ENCODE results near the gene PRB2.
A peak's percentile ranks its signal among the peaks of the same experiment; 100 is the strongest.
"Not testable (repeated sequence)": the region's sequence is repeated elsewhere in the genome, so short reads cannot be mapped to it uniquely, and the experiment has no call there.

Gene PRB2
- total RNA-seq = 0 to 0.07 (median 0) reads per million in 18 experiments

GRCh38 chr12:11395467-11395866, at the start of gene PRB2:
PRB2 (minus strand) TSS chr12:11395567; CDS start chr12:11395529, 38 bp downstream.
- not testable (repeated sequence) for DNase-seq

- no peak for DNase-seq
These were observed 42.6 kb upstream of the PRB2 start for GRCh38 chr12:11437966-11438365.

GRCh38 chr12:11433664-11434063, 38.3 kb upstream of the PRB2 start:
- no peak for DNase-seq

GRCh38 chr12:11431486-11431885, 36.1 kb upstream of the PRB2 start:
- no peak for DNase-seq

GRCh38 chr12:11427341-11427740, 32.0 kb upstream of the PRB2 start:
- DNase-seq = no peak

GRCh38 chr12:11412731-11413130, 17.4 kb upstream of the PRB2 start:
- peak; percentile 36 to 38 for DNase-seq

GRCh38 chr12:11408096-11408495, 12.7 kb upstream of the PRB2 start:
- no peak for DNase-seq

- DNase-seq = peak; percentile 49 to 51
These were observed 2.0 kb upstream of the PRB2 start for GRCh38 chr12:11397366-11397765.

GRCh38 chr12:11391456-11391855, 3.9 kb downstream of the PRB2 start:
- DNase-seq = peak; percentile 51 to 68

GRCh38 chr12:11377420-11377819, 17.9 kb downstream of the PRB2 start:
- DNase-seq = not testable (repeated sequence)

- no peak for DNase-seq
These were observed 34.2 kb downstream of the PRB2 start for GRCh38 chr12:11361151-11361550.

- not testable (repeated sequence) for DNase-seq
These were observed 35.0 kb downstream of the PRB2 start for GRCh38 chr12:11360205-11360883.

GRCh38 chr12:11351736-11352135, 43.6 kb downstream of the PRB2 start:
- DNase-seq = not testable (repeated sequence)

GRCh38 chr12:11348439-11348838, 46.9 kb downstream of the PRB2 start:
- DNase-seq = no peak

GRCh38 chr12:11347810-11348209, 47.6 kb downstream of the PRB2 start:
- no peak for DNase-seq

GRCh38 chr12:11344500-11344899, 50.9 kb downstream of the PRB2 start:
- DNase-seq = no peak

Data from inflammatory macrophage (primary cell).